BLaER1 (cell line): ENCODE measurements around the gene TRAPPC6A.
"Not testable (repeated sequence)": the region's sequence is repeated elsewhere in the genome, so short reads cannot be mapped to it uniquely, and the experiment has no call there.

Experiments
- H3K27ac ChIP-seq: shearing (Covaris generic); formaldehyde crosslinking; 2 replicates; pipeline ENCODE4 v1.8.1; 2022
- H3K27me3 ChIP-seq: shearing (Covaris generic); formaldehyde crosslinking; 2 replicates; pipeline ENCODE4 v1.8.1; 2022
- H3K36me3 ChIP-seq: shearing (Covaris generic); formaldehyde crosslinking; 2 replicates; pipeline ENCODE4 v1.8.1; 2022
- H3K4me1 ChIP-seq: shearing (Covaris generic); formaldehyde crosslinking; 2 replicates; pipeline ENCODE4 v1.8.1; 2022
- H3K4me2 ChIP-seq: shearing (Covaris generic); formaldehyde crosslinking; 2 replicates; pipeline ENCODE4 v1.8.1; 2022
- H3K4me3 ChIP-seq: shearing (Covaris generic); formaldehyde crosslinking; 2 replicates; pipeline ENCODE4 v1.8.1; 2022
- H3K9ac ChIP-seq: shearing (Covaris generic); formaldehyde crosslinking; 2 replicates; pipeline ENCODE4 v1.8.1; 2022
- H3K9me3 ChIP-seq: shearing (Covaris generic); formaldehyde crosslinking; 2 replicates; pipeline ENCODE4 v1.8.1; 2022
- H4K20me1 ChIP-seq: shearing (Covaris generic); formaldehyde crosslinking; 2 replicates; pipeline ENCODE4 v1.8.1; 2022
- Cebpa-rat ChIP-seq: shearing (Covaris generic); IDR thresholded peaks from 2 replicates; pipeline ENCODE4 v1.8.1; 2022

The TRAPPC6A gene

DNA sequence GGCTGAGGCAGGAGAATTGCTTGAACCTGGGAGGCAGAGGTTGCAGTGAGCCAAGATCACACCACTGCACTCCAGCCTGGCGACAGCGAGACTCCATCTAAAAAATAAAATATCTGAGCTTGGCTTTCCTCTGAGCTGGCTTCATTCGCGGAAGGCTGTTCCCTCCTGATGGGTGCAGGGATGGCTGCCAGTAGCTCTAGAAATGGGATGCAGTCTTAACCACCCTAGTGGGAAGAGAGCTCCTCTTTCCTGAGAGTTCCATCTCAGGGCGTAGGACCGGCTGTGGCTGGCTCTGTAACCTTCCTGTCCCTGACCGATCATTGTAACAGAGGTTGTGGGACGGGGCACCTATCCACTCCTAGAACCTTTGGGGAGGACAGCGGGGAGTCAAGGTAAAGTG is 52.7 kb downstream of the TRAPPC6A start:
- peaks cover 34% of the 10 kb centered on the region for H3K36me3 ChIP-seq
- H3K4me1 ChIP-seq = peaks cover 81% of the 10 kb centered on the region
- H4K20me1 ChIP-seq = peaks cover 93% of the 10 kb centered on the region
- H3K27me3 ChIP-seq = no peaks in the 10 kb centered on the region
- no peaks in the 10 kb centered on the region for H3K9me3 ChIP-seq
- H3K9ac ChIP-seq = no peak overlapping the region
- H3K4me2 ChIP-seq = peak overlapping the region; percentile 58
- H3K27ac ChIP-seq = peak overlapping the region; percentile 59
- no peak overlapping the region for H3K4me3 ChIP-seq
- TF ChIP-seq Cebpa-rat = no peak

DNA sequence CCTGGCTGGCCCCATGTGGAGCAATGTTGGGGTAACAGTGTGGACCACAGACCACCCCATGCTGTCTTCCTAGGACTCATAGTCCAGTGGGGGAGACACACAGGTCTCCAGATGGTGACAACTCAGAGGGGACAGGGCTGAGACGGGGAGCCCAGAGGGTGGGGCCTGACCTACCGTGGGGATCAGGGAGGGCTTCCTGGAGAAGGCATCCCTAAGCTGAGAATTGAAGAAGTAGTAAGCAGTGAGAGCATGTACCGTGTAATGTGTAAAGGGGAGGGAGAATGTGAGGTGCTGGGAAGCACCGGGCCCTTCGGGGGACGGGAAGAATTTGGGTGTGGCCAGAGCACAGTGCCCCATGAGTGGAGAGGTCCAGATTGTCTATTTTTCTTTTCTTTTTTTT is 54.0 kb downstream of the TRAPPC6A start:
- H3K4me2 ChIP-seq = peak overlapping the region; percentile 22; the same call in 1 of the 2 replicates
- 0 out of 2 replicates have a peak overlapping the region, but pooled peaks have one; percentile 17 for H3K9ac ChIP-seq
- H3K4me3 ChIP-seq = no peak overlapping the region
- H3K27ac ChIP-seq = peak overlapping the region; percentile 59
- H3K9me3 ChIP-seq = no peaks in the 10 kb centered on the region
- H3K36me3 ChIP-seq = peaks cover 33% of the 10 kb centered on the region
- peaks cover 85% of the 10 kb centered on the region for H3K4me1 ChIP-seq
- TF ChIP-seq Cebpa-rat = no peak
- no peaks in the 10 kb centered on the region for H3K27me3 ChIP-seq
- peaks cover 92% of the 10 kb centered on the region for H4K20me1 ChIP-seq

DNA sequence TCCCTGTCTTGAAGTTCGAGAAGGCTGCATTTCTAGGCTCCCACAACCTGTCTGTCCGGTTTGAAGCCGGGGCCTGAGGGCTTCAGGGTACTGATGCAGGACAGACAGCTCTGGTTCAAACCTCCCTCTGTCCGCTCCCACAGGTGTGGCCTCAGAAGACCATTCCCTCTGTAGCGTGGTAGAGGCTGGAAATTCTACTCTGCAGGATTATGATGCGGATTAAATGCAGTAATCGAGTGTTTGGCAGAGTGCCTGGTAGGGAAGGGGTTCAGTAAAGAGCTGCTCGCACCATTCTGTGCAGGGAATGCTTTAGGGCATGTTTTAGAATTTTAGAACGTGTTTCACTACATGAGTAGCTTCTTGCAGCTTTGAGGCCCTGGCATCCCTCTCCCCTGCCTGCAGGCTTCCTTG is 54.6 kb downstream of the TRAPPC6A start:
- H3K36me3 ChIP-seq = peaks cover 27% of the 10 kb centered on the region
- peak overlapping the region; percentile 59 for H3K27ac ChIP-seq
- peaks cover 91% of the 10 kb centered on the region for H4K20me1 ChIP-seq
- H3K27me3 ChIP-seq = no peaks in the 10 kb centered on the region
- no peak for TF ChIP-seq Cebpa-rat
- peaks cover 85% of the 10 kb centered on the region for H3K4me1 ChIP-seq
- 0 out of 2 replicates have a peak overlapping the region, but pooled peaks have one; percentile 40 for H3K9ac ChIP-seq
- H3K4me2 ChIP-seq = peak overlapping the region; percentile 93
- no peak overlapping the region for H3K4me3 ChIP-seq
- H3K9me3 ChIP-seq = no peaks in the 10 kb centered on the region

DNA sequence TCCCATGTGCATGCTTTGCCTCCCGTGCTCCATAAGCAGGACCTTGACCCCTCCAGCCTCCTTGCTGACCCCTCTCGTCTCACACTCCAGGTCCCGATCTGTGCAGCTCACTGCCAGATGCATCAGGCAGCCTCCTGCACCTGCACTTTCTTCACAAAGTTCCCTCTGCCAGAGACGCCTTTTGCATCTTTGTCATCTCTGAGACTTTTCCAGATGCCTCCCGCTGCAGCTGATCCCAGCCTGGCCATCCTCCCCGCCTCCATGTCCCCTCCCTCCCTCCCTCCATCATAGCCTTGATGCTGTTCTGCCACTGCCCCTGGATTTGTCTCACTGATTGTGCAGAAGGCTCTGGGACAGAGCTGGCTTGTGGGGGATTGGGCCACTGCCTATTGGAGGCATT is 55.2 kb downstream of the TRAPPC6A start:
- Histone ChIP-seq H3K27ac (peak overlapping the region; percentile 95), H3K4me2 (peak overlapping the region; percentile 93), H3K9ac (0 out of 2 replicates have a peak overlapping the region, but pooled peaks have one; percentile 40), H3K27me3 (no peaks in the 10 kb centered on the region), H4K20me1 (peaks cover 91% of the 10 kb centered on the region), H3K36me3 (peaks cover 23% of the 10 kb centered on the region), H3K4me3 (no peak overlapping the region), H3K9me3 (no peaks in the 10 kb centered on the region), H3K4me1 (peaks cover 90% of the 10 kb centered on the region)
- TF ChIP-seq Cebpa-rat = no peak

DNA sequence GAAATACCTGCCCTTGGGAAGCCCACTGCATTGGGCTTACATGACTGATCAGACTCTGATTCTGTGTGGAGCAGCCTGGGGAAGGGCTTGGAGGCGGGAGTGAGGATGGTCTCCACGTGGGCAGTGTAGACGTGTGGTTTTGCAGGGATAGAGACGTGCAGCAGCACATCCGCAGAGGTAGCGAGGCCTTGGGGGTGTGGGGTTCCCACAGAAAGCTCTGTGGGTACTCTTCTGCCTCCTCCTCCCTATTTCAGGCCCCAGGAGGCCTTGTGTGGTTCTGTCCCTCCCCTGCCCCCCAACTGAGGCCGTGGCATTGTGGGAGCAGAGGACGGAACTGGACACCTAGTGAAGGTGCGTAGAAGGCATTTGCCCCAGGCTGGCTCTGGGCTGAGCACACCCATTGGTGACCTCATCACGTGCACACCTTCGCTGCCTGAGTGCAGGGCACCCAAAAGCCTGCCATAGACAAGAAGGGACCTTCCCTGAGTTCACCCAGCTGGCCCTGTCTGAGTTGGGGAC is 56.2 kb downstream of the TRAPPC6A start:
- H3K4me3 ChIP-seq = peak overlapping the region; percentile 33; the same call in 1 of the 2 replicates
- no peaks in the 10 kb centered on the region for H3K27me3 ChIP-seq
- peak overlapping the region; percentile 95 for H3K27ac ChIP-seq
- H3K9ac ChIP-seq = peak overlapping the region; percentile 75
- H3K4me1 ChIP-seq = peaks cover 99% of the 10 kb centered on the region
- H3K9me3 ChIP-seq = no peaks in the 10 kb centered on the region
- H4K20me1 ChIP-seq = peaks cover 92% of the 10 kb centered on the region
- no peak for TF ChIP-seq Cebpa-rat
- peak overlapping the region; percentile 93 for H3K4me2 ChIP-seq
- H3K36me3 ChIP-seq = peaks cover 15% of the 10 kb centered on the region

DNA sequence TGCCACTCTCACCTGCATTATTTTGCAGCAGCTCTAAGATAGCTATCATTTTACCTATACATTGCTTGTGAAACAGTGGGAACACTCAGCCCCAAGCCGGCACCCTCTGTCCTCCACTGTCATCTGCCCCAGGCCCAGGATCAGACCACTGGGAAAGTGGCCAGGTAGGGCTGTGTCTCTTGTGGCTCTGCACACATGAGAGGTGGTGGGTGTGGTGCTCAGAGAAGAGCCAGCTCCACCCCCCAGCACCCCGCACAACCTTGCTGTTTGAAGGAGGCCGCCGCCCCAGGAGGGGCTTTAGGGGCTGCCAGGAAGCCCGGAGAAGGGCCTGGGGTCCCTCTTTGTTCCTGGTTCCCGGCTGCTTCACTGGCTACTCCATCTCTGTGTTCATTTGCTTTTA is 58.5 kb downstream of the TRAPPC6A start:
- Histone ChIP-seq H4K20me1 (peaks cover 71% of the 10 kb centered on the region), H3K4me2 (peak overlapping the region; percentile 93), H3K9me3 (no peaks in the 10 kb centered on the region), H3K9ac (peak overlapping the region; percentile 81), H3K36me3 (0 out of 2 replicates have a peak, but pooled peaks cover 8% of the 10 kb centered on the region), H3K27me3 (no peaks in the 10 kb centered on the region), H3K27ac (peak overlapping the region; percentile 95), H3K4me1 (peaks cover 100% of the 10 kb centered on the region), H3K4me3 (peak overlapping the region; percentile 26; the same call in 1 of the 2 replicates)
- no peak for TF ChIP-seq Cebpa-rat

DNA sequence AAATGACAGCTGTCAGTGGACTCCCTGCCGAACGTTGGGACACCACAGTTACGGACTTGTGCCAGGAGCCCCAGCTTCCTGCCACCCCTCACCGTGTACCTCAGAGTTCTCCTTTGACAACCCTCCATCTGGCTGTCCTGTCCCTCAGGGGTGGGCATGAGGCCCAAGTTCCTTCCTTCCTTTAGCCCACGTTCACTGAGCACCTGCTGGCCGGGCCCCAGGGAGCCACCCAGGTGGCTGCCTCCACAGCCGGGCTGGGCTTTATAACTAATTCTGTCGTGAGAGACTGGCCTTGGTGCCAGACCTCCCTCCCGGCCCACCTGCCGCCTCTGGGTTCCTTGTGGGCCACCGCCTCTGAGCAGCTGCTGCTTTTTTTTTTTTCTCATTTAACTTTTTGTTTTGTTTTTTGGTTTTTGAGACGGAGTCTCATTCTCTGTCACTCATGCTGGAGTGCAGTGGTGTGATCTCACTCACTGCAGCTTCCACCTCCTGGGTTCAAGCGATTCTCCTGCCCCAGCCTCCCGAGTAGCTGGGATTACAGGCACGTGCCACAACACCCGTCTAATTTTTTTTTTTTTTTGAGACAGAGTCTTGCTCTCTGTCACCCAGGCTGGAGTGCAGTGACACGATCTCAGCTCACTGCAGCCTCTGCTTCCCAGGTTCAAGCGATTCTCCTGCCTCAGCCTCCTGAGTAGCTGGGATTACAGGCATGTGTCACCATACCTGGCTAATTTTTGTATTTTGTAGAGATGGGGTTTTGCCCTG is 59.3 kb downstream of the TRAPPC6A start:
- H3K9me3 ChIP-seq, H3K27me3 ChIP-seq, H3K36me3 ChIP-seq: not testable (repeated sequence)
- Histone ChIP-seq H3K4me1 (peaks cover 100% of the 10 kb centered on the region), H3K4me2 (peak overlapping the region; percentile 93), H3K27ac (peak overlapping the region; percentile 95), H3K9ac (peak overlapping the region; percentile 81), H3K4me3 (peak overlapping the region; percentile 52), H4K20me1 (peaks cover 63% of the 10 kb centered on the region)

DNA sequence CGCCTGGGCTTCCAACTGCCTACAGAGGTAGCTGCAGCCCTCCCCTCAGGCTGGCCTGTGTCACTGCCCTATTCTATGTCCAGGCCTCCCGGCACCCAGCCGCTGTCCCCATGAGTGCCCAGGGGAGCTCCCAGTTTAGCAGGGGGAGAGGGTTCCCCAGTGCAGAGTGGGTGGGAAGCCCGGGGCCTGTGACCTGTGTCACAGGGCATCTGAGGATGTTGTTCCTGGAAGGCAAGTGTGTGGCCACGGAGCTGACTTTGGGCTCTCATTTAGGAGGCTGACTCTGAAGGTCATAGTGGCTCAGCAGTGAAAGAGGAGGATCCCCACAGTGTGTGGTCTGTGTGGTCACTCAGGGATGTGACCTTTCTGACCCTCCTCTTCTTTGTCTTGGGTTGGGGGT is 59.9 kb downstream of the TRAPPC6A start:
- peak overlapping the region; percentile 81 for H3K9ac ChIP-seq
- H3K4me3 ChIP-seq = peak overlapping the region; percentile 52
- TF ChIP-seq Cebpa-rat = no peak
- H3K27me3 ChIP-seq = no peaks in the 10 kb centered on the region
- H3K36me3 ChIP-seq = 0 out of 2 replicates have a peak, but pooled peaks cover under 1% of the 10 kb centered on the region
- peak overlapping the region; percentile 95 for H3K27ac ChIP-seq
- peak overlapping the region; percentile 93 for H3K4me2 ChIP-seq
- H3K4me1 ChIP-seq = peaks cover 100% of the 10 kb centered on the region
- no peaks in the 10 kb centered on the region for H3K9me3 ChIP-seq
- peaks cover 56% of the 10 kb centered on the region; the same call in 1 of the 2 replicates for H4K20me1 ChIP-seq

DNA sequence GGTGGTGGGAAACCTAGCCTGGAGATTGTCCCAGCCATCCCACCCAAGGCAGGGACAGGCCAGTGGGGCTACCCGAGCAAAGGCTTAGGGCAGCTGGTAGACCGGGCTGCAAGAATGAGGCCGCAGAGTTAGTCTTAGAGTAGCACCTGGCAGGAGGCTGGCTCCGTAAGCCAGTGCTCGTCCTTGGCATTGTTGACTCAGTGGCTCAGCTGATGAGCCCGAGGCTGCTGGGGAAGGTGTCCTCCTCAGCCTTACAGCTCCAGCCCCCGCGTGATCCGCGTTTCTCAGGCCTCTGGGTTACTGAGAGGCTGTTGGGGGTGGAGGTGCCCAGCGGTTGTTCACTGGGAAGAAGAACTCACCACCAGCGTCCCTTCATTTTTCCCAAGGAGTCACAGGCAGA is 60.4 kb downstream of the TRAPPC6A start:
- H3K4me3 ChIP-seq = peak overlapping the region; percentile 52
- peak overlapping the region; percentile 93 for H3K4me2 ChIP-seq
- H3K27ac ChIP-seq = peak overlapping the region; percentile 95
- H3K9me3 ChIP-seq = no peaks in the 10 kb centered on the region
- H4K20me1 ChIP-seq = peaks cover 52% of the 10 kb centered on the region; the same call in 1 of the 2 replicates
- no peaks in the 10 kb centered on the region for H3K27me3 ChIP-seq
- peaks cover 100% of the 10 kb centered on the region for H3K4me1 ChIP-seq
- no peak for TF ChIP-seq Cebpa-rat
- H3K9ac ChIP-seq = peak overlapping the region; percentile 81
- no peaks in the 10 kb centered on the region for H3K36me3 ChIP-seq

DNA sequence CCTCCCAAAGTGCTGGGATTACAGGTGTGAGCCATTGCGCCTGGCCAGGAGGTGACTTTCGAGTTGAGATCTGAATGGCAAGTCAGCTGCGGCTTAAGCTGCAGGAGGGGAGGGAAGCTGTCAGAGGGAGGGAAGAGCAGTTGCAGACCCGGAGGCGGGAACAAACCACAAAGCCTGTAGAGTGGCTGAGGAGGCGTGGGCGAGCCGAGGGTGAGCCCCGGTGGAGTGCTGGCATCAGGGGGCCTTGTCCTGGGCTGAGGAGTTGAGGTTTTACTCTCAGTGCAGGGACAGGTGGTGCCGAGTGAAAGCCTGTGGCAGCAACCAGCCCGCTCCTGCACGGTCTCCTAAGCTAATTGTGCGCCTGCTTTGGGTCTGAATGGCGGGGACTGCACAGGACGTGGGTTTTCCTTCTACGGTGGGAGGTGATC is 60.9 kb downstream of the TRAPPC6A start:
- Histone ChIP-seq H3K4me1 (peaks cover 100% of the 10 kb centered on the region), H3K36me3 (peaks cover 4% of the 10 kb centered on the region), H3K4me2 (peak overlapping the region; percentile 93), H3K27ac (peak overlapping the region; percentile 95), H3K27me3 (no peaks in the 10 kb centered on the region), H3K4me3 (peak overlapping the region; percentile 52), H4K20me1 (peaks cover 47% of the 10 kb centered on the region; the same call in 1 of the 2 replicates), H3K9me3 (no peaks in the 10 kb centered on the region), H3K9ac (peak overlapping the region; percentile 81)
- no peak for TF ChIP-seq Cebpa-rat
